ENCODE measurements around the gene CSNK1A1. TPM values are rescaled to one million over a fixed set of nuclear protein-coding genes. Genes with fewer than 3 reads are reported as not detected.
"Not testable (repeated sequence)": the region's sequence is repeated elsewhere in the genome, so short reads cannot be mapped to it uniquely, and the experiment has no call there.

The CSNK1A1 gene
- total RNA-seq, 2 experiments from 2014 or later, result 169 to 203 TPM

DNA sequence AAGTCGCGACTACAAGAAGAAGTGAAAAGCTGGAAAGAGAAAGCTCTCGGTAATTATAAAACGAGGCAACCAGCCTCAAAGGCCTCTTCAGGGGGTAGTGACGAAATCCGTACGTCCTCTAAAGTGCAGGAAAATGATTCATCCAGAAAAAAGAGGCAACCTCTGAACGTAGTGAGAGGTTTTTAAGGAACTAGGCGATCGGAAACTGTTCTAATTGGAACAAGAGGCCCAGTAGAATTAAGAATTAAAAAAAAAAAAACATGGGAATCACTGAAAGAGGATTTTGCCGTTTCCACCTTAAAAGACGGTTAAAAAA is 1.0 kb downstream of the CSNK1A1 start:
- Mint-ChIP-seq H3K27me3 (no peaks in the 10 kb centered on the region), H3K36me3 (ENCODE audit: low read depth) (peaks cover 51% of the 10 kb centered on the region), H3K9me3 (ENCODE audit: low read depth) (no peaks in the 10 kb centered on the region), H3K27ac (peak overlapping the region; percentile 100), H3K4me1 (peaks cover 38% of the 10 kb centered on the region), H3K4me3 (peak overlapping the region; percentile 95)
- ATAC-seq (no peak), DNase-seq (peak; percentile 37)
- CTCF ChIA-PET, result interaction anchor here (0.6 to 2.9 kb wide), 10 partner anchors 10 to 410 kb away, joined by 3 to 12 read pairs (median 4); partner anchors contain the start of gene GRPEL2
- POLR2A ChIA-PET, result interaction anchor here (0.6 to 3.3 kb wide), 9 partner anchors 12 to 190 kb away, joined by 3 to 31 read pairs (median 3); no protein-coding TSS in a partner anchor
- intact Hi-C loops (cut with DNase I, micrococcal nuclease), result loop anchor here in 1 of 2 experiments (2.0 kb wide), 2 partner anchors 899 to 1167 kb away; partner anchors contain the start of genes FBXO38 and RPS14

DNA sequence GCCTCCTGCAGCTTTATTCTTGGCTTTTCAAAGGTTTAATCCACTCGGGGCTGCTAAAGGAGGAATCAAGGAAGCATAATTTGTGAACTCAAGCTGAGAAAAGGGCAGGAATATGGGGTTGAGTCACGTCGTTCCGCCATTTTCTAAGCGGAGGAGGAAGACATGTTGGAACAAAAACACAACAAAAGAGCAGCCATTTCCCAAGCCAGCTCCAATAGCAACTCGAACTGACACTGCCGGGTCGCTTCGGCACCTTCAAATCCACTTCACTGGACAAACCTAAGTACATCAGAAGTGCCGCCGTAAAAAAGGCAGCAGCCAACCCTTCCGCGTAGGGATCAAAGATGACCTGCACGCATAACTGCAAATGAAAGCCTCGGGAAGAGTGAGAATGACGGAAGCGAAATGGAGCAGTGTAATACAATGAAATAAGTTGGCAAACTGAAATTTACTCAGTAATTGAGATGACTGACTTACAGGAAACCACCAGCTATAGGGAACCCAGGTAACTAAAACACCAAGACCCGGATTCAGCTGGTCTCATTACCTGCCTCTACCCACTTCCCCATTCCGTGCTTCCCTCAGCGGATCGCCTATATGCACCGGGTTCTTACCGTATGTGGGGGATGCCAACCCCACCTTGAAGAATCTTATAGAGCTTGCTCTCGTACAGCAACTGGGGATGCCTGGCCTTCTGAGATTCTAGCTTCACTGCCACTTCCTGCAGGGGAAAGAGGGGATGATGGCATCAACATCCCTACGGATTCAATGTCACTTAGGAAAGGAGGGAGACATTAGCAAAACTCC is 1.6 kb downstream of the CSNK1A1 start:
- H3K36me3 Mint-ChIP-seq (ENCODE audit: low read depth), result peaks cover 56% of the 10 kb centered on the region

DNA sequence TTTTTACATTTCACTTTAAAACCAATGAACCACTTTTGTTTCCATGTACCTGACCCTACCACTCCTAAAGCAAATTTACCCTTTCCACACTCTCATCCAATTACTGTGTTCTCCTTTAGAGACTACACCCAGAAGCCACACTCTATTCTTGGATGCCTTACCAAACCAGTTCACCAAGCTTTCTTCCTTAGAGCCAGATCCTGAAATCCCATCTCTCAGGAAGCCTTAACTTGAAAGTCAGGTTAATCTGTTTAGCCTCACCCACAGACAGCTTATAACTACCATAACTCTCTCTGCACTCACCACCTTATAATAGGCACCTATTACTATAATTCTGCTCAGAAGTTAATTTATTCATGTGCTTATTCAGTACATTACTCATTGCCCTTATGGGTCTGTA is 4.3 kb downstream of the CSNK1A1 start:
- DNase-seq, result no peak
- Mint-ChIP-seq H3K36me3 (ENCODE audit: low read depth) (peaks cover 66% of the 10 kb centered on the region), H3K4me1 (peaks cover 54% of the 10 kb centered on the region), H3K27ac (peak overlapping the region; percentile 82), H3K27me3 (no peaks in the 10 kb centered on the region), H3K9me3 (ENCODE audit: low read depth) (no peaks in the 10 kb centered on the region), H3K4me3 (peak overlapping the region; percentile 95)
- no peak for ATAC-seq
- ChIA-PET POLR2A (interaction anchor here (2.1 kb wide), 1 partner anchor 11 kb away, joined by 5 read pairs; no protein-coding TSS in a partner anchor), CTCF (interaction anchor here (0.5 to 1.4 kb wide), 3 partner anchors 14 to 29 kb away, joined by 3 to 4 read pairs (median 3); no protein-coding TSS in a partner anchor)
- intact Hi-C loops (cut with DNase I, micrococcal nuclease), result loop anchor here (5.0 kb wide), 1 partner anchor 35 kb away; no protein-coding TSS in a partner anchor

More for the DNA sequence above, 1.6 kb downstream of the CSNK1A1 start:
- DNase-seq, result peak; percentile 66
- intact Hi-C loops (cut with DNase I, micrococcal nuclease), result loop anchor here (2.0 to 5.0 kb wide), 3 partner anchors 37 to 1167 kb away; partner anchors contain the start of genes FBXO38 (in 1 of the 2) and RPS14 (in 1 of the 2)
- Mint-ChIP-seq H3K9me3 (ENCODE audit: low read depth) (no peaks in the 10 kb centered on the region), H3K4me1 (peaks cover 42% of the 10 kb centered on the region), H3K27me3 (no peaks in the 10 kb centered on the region), H3K27ac (peak overlapping the region; percentile 100), H3K4me3 (peak overlapping the region; percentile 95)
- peak; percentile 6 for ATAC-seq
- ChIA-PET POLR2A (interaction anchor here (0.6 to 3.3 kb wide), 12 partner anchors 12 to 204 kb away, joined by 3 to 31 read pairs (median 3); partner anchors contain the start of genes GRPEL2 and PCYOX1L), CTCF (interaction anchor here (0.7 to 2.9 kb wide), 12 partner anchors 9 to 204 kb away, joined by 3 to 12 read pairs (median 4); partner anchors contain the start of gene GRPEL2)

DNA sequence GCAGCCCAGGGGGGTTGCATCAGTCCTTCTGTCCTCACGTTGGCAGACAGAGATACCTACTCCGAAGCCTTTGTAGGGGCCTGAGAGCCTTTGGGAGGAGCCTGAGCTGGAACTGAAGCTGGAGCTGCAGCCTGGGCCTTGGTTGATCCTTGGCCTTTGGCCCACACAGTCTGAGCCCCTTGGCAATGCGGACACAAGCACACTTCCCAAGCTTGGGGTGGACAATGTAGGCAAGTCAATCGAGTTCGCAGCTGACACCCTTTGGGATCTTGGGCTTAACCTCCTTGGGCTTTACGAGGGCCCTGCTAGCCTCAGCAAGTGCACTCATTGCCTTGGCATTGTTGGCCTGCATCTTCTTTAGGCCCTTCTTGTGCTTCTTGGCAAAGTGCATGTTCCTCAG is 5.9 kb downstream of the CSNK1A1 start:
- CTCF ChIA-PET, result interaction anchor here (0.5 to 1.6 kb wide), 4 partner anchors 9 to 113 kb away, joined by 3 to 4 read pairs (median 3); no protein-coding TSS in a partner anchor
- ATAC-seq, result no peak
- intact Hi-C loops (cut with DNase I, micrococcal nuclease), result loop anchor here (5.0 kb wide), 1 partner anchor 33 kb away; no protein-coding TSS in a partner anchor
- no peak for DNase-seq
- Mint-ChIP-seq H3K9me3 (ENCODE audit: low read depth) (no peaks in the 10 kb centered on the region), H3K36me3 (ENCODE audit: low read depth) (peaks cover 71% of the 10 kb centered on the region), H3K4me1 (peaks cover 64% of the 10 kb centered on the region), H3K27me3 (no peaks in the 10 kb centered on the region), H3K27ac (no peak overlapping the region), H3K4me3 (no peak overlapping the region)
- POLR2A ChIA-PET, result no interaction called here

DNA sequence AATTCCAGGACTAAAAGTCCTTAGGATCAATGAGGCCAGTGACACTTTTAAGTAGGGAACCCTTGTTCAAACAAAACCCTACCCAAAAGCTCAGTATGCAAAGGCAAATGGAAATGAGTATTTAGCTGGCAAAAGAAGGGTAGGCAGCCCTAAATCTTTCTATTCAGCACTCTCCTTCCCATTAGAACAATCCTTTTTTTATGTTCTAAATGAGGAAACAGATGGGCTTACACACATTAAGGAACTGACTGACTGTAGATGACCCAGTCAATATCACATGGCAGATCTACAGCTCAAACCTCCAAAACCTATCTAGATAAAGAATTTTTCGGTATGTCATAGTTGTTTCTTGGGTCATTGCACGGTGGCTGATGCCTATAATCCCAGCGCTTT is 7.2 kb downstream of the CSNK1A1 start:
- no peak overlapping the region for H3K4me3 Mint-ChIP-seq
- POLR2A ChIA-PET, result interaction anchor here (0.5 to 1.0 kb wide), 3 partner anchors 47 to 362 kb away, joined by 4 to 8 read pairs (median 5); no protein-coding TSS in a partner anchor
- peaks cover 66% of the 10 kb centered on the region for H3K36me3 Mint-ChIP-seq (ENCODE audit: low read depth)
- intact Hi-C loops (cut with DNase I, micrococcal nuclease), result loop anchor here in 1 of 2 experiments (5.0 kb wide), 1 partner anchor 47 kb away; no protein-coding TSS in a partner anchor
- H3K27me3 Mint-ChIP-seq, result no peaks in the 10 kb centered on the region
- no peak overlapping the region for H3K27ac Mint-ChIP-seq
- CTCF ChIA-PET, result interaction anchor here (0.6 to 2.0 kb wide), 8 partner anchors 17 to 111 kb away, joined by 3 to 5 read pairs (median 4); no protein-coding TSS in a partner anchor
- DNase-seq (no peak), ATAC-seq (no peak)
- H3K9me3 Mint-ChIP-seq (ENCODE audit: low read depth), result no peaks in the 10 kb centered on the region
- peaks cover 69% of the 10 kb centered on the region for H3K4me1 Mint-ChIP-seq

DNA sequence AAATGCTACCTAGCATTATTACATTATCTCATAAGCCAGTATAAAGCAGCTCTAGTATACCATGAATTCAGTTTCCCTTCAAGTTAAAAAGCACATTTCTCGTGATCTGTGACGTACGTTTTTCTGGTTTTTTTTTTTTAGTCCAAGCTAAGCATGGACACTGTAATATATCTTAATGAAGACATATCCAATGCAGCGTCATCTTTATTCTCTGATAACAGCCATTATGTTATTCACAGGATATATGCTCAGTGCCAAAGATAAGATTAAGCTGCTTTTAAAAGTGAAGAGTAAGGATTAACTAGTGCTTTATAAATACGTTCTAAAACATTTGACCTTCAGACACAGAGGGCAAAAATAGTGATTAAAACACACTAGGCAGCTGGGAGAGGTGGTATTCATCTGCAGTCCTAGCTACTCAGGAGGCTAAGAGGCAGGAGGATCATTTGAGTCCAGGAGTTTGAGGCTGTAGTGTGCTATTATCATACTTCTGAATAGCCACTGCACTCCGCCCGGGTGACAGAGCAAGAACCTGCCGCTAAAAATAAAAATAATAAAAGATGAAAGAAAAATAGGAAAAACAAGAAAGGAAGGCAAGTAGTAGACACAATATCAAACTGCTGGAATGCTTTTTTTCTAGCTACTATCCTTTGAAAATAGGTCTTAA is 7.7 kb downstream of the CSNK1A1 start:
- DNase-seq, result no peak
- Mint-ChIP-seq H3K27ac (no peak overlapping the region), H3K27me3 (no peaks in the 10 kb centered on the region), H3K36me3 (ENCODE audit: low read depth) (peaks cover 62% of the 10 kb centered on the region), H3K4me1 (peaks cover 67% of the 10 kb centered on the region), H3K4me3 (no peak overlapping the region), H3K9me3 (ENCODE audit: low read depth) (no peaks in the 10 kb centered on the region)
- ATAC-seq, result no peak
- POLR2A ChIA-PET, result interaction anchor here (0.5 to 1.0 kb wide), 4 partner anchors 19 to 363 kb away, joined by 4 to 8 read pairs (median 4); no protein-coding TSS in a partner anchor
- intact Hi-C loops (cut with DNase I, micrococcal nuclease), result loop anchor here in 1 of 2 experiments (5.0 kb wide), 1 partner anchor 46 kb away; no protein-coding TSS in a partner anchor
- CTCF ChIA-PET, result interaction anchor here (0.6 to 2.0 kb wide), 11 partner anchors 8 to 176 kb away, joined by 3 to 5 read pairs (median 4); partner anchors contain the start of gene CSNK1A1

DNA sequence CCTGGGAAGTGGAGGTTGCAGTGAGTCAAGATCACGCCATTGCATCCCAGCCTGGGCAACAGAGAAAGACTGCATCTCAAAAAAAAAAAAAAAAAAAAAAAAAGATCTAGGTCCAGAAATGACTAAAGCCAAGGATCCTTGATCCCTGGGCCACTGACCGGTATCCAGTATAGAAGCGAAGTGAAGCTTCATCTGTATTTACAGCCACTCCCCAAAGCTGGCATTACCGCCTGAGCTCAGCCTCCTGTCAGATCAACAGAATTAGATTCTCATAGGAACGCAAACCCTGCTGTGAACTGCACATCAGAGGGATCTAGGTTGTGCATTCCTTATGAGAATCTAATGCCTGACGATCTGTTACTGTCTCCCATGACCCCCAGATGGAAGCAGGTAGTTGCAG is 9.3 kb downstream of the CSNK1A1 start:
- ChIA-PET POLR2A (no interaction called here), CTCF (interaction anchor here (0.7 to 2.0 kb wide), 4 partner anchors 11 to 107 kb away, joined by 3 to 6 read pairs (median 4); no protein-coding TSS in a partner anchor)
- peaks cover 63% of the 10 kb centered on the region for H3K4me1 Mint-ChIP-seq
- H3K27ac Mint-ChIP-seq, result no peak overlapping the region
- DNase-seq, result no peak
- no peak overlapping the region for H3K4me3 Mint-ChIP-seq
- intact Hi-C loops (cut with DNase I, micrococcal nuclease), result loop anchor here in 1 of 2 experiments (5.0 kb wide), 1 partner anchor 45 kb away; no protein-coding TSS in a partner anchor
- H3K9me3 Mint-ChIP-seq (ENCODE audit: low read depth), result no peaks in the 10 kb centered on the region
- H3K36me3 Mint-ChIP-seq (ENCODE audit: low read depth), result peaks cover 63% of the 10 kb centered on the region
- H3K27me3 Mint-ChIP-seq, result no peaks in the 10 kb centered on the region
- no peak for ATAC-seq

DNA sequence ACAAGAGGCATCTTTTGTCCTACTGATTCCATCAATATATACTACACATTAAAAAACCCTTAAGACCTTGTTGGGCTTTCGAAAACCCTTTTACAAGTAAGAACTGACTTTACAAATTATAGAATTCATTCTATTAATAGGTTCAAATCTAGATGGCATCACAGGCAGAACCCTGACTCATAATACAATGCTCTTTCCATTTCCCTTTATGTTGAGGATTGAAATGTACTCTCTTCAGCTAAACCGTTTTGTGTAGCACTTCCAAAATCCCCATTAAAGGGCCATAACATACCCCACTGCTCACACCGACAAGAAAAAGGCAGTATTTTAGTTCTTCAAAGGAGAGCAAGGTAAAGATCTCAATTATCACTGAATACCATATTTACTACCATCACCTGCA is 11.2 kb downstream of the CSNK1A1 start:
- intact Hi-C loops (cut with DNase I, micrococcal nuclease), result loop anchor here in 1 of 2 experiments (5.0 kb wide), 1 partner anchor 43 kb away; no protein-coding TSS in a partner anchor
- no peaks in the 10 kb centered on the region for H3K9me3 Mint-ChIP-seq (ENCODE audit: low read depth)
- H3K27ac Mint-ChIP-seq, result peak overlapping the region; percentile 34

DNA sequence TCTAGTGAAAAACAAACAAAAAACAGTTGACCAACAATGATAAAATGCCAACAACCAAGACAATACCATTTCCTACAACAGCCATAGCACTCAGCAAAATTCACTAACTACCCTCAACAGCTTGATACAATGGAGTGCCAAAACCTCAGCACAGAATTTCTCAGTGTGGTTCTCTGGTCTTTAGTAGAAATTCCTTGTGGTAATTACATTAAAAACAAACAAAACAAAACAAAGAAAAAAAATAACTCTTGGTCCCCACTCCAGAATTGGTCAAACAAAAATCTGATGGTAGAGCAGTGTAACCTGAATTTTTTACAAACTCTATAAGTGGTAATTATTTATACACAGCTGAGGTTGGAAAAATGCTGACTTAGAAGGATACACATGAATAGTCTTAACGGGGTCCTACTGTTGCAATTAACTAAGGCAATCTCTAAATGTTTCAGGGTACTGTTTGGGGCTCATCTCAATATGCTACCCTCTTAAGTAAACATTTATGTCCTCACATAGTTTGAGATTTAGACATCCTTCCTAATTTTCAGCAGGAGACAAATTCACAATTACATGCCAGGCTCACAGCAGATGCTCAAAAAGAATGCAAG is 13.8 kb downstream of the CSNK1A1 start:
- peak overlapping the region; percentile 65 for H3K27ac Mint-ChIP-seq
- ChIA-PET POLR2A (interaction anchor here (0.7 kb wide), 1 partner anchor 12 kb away, joined by 3 read pairs; no protein-coding TSS in a partner anchor), CTCF (no interaction called here)

More for the DNA sequence above, 11.2 kb downstream of the CSNK1A1 start:
- Mint-ChIP-seq H3K27me3 (no peaks in the 10 kb centered on the region), H3K36me3 (ENCODE audit: low read depth) (peaks cover 62% of the 10 kb centered on the region), H3K4me3 (no peak overlapping the region), H3K4me1 (peaks cover 59% of the 10 kb centered on the region)
- ChIA-PET POLR2A (interaction anchor here (0.9 kb wide), 1 partner anchor 29 kb away, joined by 3 read pairs; no protein-coding TSS in a partner anchor), CTCF (interaction anchor here (1.3 to 1.9 kb wide), 2 partner anchors 10 kb away, joined by 4 to 6 read pairs; no protein-coding TSS in a partner anchor)
- DNase-seq, result no peak
- peak; percentile 49 for ATAC-seq

DNA sequence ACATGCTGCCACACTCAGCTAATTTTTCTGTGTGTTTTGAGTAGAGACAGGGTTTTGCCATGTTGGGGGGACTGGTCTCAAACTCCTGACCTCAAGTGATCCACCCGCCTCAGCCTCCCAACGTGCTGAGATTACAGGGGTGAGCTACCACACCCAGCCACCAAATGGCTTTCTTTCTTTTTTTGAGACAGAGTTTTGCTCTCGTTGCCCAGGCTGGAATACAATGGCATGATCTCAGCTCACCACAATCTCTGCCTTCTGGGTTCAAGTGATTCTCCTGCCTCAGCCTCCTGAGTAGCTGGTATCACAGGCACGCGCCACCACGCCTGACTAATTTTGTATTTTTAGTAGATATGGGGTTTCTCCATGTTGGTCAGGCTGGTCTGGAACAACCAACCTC is 15.5 kb downstream of the CSNK1A1 start:
- DNase-seq; H3K4me3 Mint-ChIP-seq; H3K9me3 Mint-ChIP-seq (ENCODE audit: low read depth); ATAC-seq; intact Hi-C loops (cut with DNase I, micrococcal nuclease); H3K27me3 Mint-ChIP-seq: not testable (repeated sequence)
- H3K4me1 Mint-ChIP-seq, result peaks cover 66% of the 10 kb centered on the region
- ChIA-PET CTCF (interaction anchor here (0.7 to 2.7 kb wide), 4 partner anchors 9 to 32 kb away, joined by 3 to 6 read pairs (median 4); no protein-coding TSS in a partner anchor), POLR2A (interaction anchor here (0.7 to 1.9 kb wide), 3 partner anchors 11 to 160 kb away, joined by 3 to 5 read pairs (median 3); partner anchors contain the start of gene CSNK1A1)
- H3K36me3 Mint-ChIP-seq (ENCODE audit: low read depth), result peaks cover 66% of the 10 kb centered on the region
- peak overlapping the region; percentile 31 for H3K27ac Mint-ChIP-seq

More for the DNA sequence above, 13.8 kb downstream of the CSNK1A1 start:
- Mint-ChIP-seq H3K36me3 (ENCODE audit: low read depth) (peaks cover 69% of the 10 kb centered on the region), H3K4me3 (no peak overlapping the region), H3K27me3 (no peaks in the 10 kb centered on the region), H3K4me1 (peaks cover 64% of the 10 kb centered on the region), H3K9me3 (ENCODE audit: low read depth) (no peaks in the 10 kb centered on the region)
- intact Hi-C loops (cut with DNase I, micrococcal nuclease), result no loop called here
- ATAC-seq, result no peak
- no peak for DNase-seq
